ENCODE results near the gene CD79A.

DNA sequence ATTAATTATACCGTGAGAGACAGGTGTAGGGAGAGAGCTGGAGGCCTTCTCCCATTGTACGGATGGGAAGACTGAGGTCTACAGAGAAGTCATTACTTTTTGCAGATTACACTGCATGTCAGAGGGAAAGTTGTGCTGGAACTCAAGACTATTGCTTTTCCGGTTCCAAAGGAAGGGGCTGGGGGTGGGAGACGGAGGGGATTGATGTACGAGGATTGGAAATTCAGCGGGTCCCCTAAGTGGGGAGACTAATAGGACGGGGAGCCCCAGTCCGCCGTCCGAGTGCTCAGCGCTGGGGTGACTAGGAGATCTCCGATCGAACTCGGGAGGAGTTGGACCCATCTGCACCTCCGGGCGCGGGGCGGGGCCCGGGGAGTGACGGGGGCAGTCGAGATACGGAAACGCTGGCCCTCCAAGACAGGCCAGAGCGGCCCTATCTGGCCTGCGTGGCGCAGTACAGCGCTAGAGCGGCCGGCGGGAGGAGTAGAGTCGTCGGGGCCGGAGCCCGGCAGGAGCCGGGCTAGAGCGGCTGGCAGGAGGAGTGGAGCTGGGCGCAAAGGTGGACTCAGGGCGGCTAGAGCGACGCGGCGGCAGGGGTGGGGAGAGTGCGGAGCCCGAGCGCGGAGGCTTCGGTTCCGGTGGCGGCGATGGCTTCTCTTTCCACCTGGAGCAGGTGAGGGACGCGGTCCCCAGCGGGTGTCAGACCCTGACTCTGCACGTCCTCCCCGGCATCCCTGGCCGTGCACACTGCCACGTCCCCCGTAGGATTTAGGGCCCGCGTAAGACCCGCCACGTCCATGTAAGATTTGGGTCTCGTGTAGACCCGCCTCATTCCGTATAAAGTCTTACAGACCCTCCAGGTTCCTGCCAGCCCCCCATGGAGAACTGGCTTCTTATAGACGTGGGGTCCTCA lies 7.0 kb downstream of the CD79A start:
- TF ChIP-seq, protein P1, sequence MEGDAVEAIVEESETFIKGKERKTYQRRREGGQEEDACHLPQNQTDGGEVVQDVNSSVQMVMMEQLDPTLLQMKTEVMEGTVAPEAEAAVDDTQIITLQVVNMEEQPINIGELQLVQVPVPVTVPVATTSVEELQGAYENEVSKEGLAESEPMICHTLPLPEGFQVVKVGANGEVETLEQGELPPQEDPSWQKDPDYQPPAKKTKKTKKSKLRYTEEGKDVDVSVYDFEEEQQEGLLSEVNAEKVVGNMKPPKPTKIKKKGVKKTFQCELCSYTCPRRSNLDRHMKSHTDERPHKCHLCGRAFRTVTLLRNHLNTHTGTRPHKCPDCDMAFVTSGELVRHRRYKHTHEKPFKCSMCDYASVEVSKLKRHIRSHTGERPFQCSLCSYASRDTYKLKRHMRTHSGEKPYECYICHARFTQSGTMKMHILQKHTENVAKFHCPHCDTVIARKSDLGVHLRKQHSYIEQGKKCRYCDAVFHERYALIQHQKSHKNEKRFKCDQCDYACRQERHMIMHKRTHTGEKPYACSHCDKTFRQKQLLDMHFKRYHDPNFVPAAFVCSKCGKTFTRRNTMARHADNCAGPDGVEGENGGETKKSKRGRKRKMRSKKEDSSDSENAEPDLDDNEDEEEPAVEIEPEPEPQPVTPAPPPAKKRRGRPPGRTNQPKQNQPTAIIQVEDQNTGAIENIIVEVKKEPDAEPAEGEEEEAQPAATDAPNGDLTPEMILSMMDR (IDR thresholded peaks at IDR 0.05) = peak; percentile 15 to 45 (median 40)
- peak; percentile 43 to 53 for TF ChIP-seq POLR2A (IDR thresholded peaks at IDR 0.05)
